Panc1 (cell line): ENCODE data around the gene ZNF683.
A peak's percentile ranks its signal among the peaks of the same experiment; 100 is the strongest.

Experiments
- POLR2AphosphoS5 ChIP-seq: IDR thresholded peaks from 2 replicates; pipeline ENCODE4 v1.6.1; 2012; ENCODE audit warnings: mild to moderate bottlenecking, low read depth, low read length, moderate library complexity
- REST ChIP-seq, 2 experiments: IDR thresholded peaks; 2 replicates each; pipeline ENCODE4 v1.6.1; 2011 to 2012; ENCODE audit warnings: low read depth in 2 of 2, control low read depth in 1 of 2, low read length in 1 of 2, mild to moderate bottlenecking in 1 of 2, moderate library complexity in 1 of 2; ENCODE audit not compliant: insufficient read depth in 1 of 2
- SIN3A ChIP-seq: IDR thresholded peaks from 2 replicates; pipeline ENCODE4 v1.6.1; 2012; ENCODE audit warnings: low read depth, mild to moderate bottlenecking, low read length, moderate library complexity, borderline replicate concordance; ENCODE audit not compliant: insufficient read depth
- TF ChIP-seq, protein P1 (sequence below): fragments of 450-650 bp; IDR thresholded peaks from 2 replicates; pipeline ENCODE4 v1.5.1; 2017; ENCODE audit warnings: mild to moderate bottlenecking

DNA sequence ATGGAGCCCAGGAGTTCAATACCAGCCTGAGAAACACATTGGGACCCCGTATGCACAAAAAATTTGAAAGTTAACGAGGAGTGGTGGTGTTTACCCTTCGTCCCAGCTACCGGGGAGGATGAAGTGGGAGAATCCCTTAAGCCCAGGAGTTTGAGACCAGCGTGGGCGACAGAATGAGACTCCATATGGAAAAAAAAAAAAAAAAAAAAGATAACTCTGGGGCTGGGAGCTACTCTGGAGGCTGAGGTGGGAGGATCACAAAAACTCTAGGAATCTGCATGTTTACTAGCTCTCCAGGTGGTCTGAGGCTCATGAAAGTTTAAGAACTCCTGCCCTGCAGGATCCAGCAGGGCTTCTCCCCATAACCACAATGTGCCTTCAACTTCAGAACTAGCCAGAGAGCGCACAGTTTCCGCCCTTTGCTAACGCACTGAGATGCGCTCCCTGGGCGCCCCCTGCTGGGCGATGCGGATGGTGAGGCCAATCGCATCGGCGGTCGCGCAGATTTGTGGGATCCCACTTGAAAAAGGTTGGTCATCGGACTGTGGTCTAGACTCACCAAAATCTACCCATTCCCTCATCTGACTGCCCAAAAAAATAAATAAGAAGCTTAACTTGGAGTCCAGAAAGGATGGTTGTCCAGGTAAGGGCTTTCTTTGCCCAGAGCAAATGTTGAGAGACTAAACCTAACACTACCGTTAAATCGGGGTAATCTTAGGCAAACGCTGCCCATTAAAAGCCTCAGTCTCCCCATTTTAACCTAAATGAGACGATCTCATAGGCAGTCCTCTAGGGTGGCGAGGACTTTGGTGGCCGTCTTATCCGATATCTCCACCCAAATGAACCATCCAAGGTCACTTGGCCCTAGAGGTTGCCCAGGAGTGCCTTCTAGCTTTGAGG, 8.8 kb downstream of the ZNF683 start:
- TF ChIP-seq, protein P1, sequence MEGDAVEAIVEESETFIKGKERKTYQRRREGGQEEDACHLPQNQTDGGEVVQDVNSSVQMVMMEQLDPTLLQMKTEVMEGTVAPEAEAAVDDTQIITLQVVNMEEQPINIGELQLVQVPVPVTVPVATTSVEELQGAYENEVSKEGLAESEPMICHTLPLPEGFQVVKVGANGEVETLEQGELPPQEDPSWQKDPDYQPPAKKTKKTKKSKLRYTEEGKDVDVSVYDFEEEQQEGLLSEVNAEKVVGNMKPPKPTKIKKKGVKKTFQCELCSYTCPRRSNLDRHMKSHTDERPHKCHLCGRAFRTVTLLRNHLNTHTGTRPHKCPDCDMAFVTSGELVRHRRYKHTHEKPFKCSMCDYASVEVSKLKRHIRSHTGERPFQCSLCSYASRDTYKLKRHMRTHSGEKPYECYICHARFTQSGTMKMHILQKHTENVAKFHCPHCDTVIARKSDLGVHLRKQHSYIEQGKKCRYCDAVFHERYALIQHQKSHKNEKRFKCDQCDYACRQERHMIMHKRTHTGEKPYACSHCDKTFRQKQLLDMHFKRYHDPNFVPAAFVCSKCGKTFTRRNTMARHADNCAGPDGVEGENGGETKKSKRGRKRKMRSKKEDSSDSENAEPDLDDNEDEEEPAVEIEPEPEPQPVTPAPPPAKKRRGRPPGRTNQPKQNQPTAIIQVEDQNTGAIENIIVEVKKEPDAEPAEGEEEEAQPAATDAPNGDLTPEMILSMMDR, result peak; percentile 99
- TF ChIP-seq REST (IDR thresholded peaks at IDR 0.05; ENCODE audit: insufficient read depth in 1 of 2, low read depth in 2 of 2, low read length in 1 of 2) (no peak), SIN3A (no peak), POLR2AphosphoS5 (no peak)
